Measurements from ENCODE around the gene GNPTG.

The GNPTG gene

GRCh38 chr16:1348441-1348840, 3.3 kb upstream of the GNPTG start:
- no peak overlapping the region for H3K4me3 ChIP-seq (ENCODE audit: low read depth, low read length)
- TF ChIP-seq, protein P1, sequence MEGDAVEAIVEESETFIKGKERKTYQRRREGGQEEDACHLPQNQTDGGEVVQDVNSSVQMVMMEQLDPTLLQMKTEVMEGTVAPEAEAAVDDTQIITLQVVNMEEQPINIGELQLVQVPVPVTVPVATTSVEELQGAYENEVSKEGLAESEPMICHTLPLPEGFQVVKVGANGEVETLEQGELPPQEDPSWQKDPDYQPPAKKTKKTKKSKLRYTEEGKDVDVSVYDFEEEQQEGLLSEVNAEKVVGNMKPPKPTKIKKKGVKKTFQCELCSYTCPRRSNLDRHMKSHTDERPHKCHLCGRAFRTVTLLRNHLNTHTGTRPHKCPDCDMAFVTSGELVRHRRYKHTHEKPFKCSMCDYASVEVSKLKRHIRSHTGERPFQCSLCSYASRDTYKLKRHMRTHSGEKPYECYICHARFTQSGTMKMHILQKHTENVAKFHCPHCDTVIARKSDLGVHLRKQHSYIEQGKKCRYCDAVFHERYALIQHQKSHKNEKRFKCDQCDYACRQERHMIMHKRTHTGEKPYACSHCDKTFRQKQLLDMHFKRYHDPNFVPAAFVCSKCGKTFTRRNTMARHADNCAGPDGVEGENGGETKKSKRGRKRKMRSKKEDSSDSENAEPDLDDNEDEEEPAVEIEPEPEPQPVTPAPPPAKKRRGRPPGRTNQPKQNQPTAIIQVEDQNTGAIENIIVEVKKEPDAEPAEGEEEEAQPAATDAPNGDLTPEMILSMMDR (IDR thresholded peaks at IDR 0.05; ENCODE audit: insufficient read depth, low read depth, low read length, missing control alignments): no peak
- DNase-seq (ENCODE audit: low read depth): no peak

DNA sequence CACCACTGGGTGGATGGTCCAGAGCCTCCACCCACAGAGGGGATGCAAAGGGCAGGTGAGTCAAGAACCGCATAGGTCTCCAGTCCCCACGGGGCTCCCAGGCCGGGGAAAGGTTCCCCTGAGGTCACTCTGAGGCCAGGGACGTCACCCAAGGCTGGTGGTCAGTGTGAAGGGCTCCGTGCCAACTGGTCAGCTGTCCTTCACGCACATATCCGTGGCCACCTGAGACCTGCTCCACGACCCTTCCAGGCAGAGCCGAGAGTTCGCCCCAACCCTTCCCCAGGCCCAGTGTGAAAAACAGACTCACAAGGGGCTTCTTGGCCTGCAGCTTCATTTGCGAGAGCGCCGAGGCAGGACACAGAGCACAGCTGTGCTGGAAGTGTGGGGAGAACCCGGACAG, 2.8 kb upstream of the GNPTG start:
- no peak overlapping the region for H3K4me3 ChIP-seq (ENCODE audit: low read depth, low read length)
- DNase-seq (ENCODE audit: low read depth): no peak
- TF ChIP-seq, protein P1 (IDR thresholded peaks at IDR 0.05; ENCODE audit: insufficient read depth, low read depth, low read length, missing control alignments): no peak

GRCh38 chr16:1349351-1349750, 2.4 kb upstream of the GNPTG start:
- DNase-seq (ENCODE audit: low read depth): no peak
- TF ChIP-seq, protein P1 (IDR thresholded peaks at IDR 0.05; ENCODE audit: insufficient read depth, low read depth, low read length, missing control alignments): no peak
- no peak overlapping the region for H3K4me3 ChIP-seq (ENCODE audit: low read depth, low read length)

- H3K4me3 ChIP-seq (ENCODE audit: low read depth, low read length): no peak overlapping the region
- TF ChIP-seq, protein P1 (IDR thresholded peaks at IDR 0.05; ENCODE audit: insufficient read depth, low read depth, low read length, missing control alignments): no peak
- no peak for DNase-seq (ENCODE audit: low read depth)
Measured at GRCh38 chr16:1349951-1350350, 1.8 kb upstream of the GNPTG start.

DNA sequence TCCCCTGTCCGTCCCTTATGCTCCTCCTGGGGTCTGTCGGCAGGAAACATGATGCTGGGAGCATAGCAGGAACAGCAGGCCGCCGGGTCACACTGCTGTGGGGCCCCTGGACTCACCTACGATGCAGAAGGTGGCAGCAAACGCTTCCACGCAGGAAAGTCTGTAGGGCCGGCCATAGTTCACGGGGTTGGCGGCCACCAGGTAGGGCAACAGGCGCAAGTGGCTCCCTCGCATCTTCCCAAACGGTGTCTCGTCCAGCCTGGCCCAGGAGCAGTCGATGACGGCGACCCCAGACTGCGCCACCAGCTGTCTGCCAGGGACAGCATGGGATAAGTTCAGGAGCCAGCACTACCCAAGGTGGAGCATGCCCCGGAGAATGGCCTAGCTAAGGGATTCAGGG, 1.0 kb upstream of the GNPTG start:
- DNase-seq (ENCODE audit: low read depth): no peak
- TF ChIP-seq, protein P1 (IDR thresholded peaks at IDR 0.05; ENCODE audit: insufficient read depth, low read depth, low read length, missing control alignments): no peak
- peak overlapping the region; percentile 66 for H3K4me3 ChIP-seq (ENCODE audit: low read depth, low read length)

- peak overlapping the region; percentile 66 for H3K4me3 ChIP-seq (ENCODE audit: low read depth, low read length)
- TF ChIP-seq, protein P1 (IDR thresholded peaks at IDR 0.05; ENCODE audit: insufficient read depth, low read depth, low read length, missing control alignments): no peak
- no peak for DNase-seq (ENCODE audit: low read depth)
Measured at GRCh38 chr16:1351215-1351581, 533 bp upstream of the GNPTG start.

DNA sequence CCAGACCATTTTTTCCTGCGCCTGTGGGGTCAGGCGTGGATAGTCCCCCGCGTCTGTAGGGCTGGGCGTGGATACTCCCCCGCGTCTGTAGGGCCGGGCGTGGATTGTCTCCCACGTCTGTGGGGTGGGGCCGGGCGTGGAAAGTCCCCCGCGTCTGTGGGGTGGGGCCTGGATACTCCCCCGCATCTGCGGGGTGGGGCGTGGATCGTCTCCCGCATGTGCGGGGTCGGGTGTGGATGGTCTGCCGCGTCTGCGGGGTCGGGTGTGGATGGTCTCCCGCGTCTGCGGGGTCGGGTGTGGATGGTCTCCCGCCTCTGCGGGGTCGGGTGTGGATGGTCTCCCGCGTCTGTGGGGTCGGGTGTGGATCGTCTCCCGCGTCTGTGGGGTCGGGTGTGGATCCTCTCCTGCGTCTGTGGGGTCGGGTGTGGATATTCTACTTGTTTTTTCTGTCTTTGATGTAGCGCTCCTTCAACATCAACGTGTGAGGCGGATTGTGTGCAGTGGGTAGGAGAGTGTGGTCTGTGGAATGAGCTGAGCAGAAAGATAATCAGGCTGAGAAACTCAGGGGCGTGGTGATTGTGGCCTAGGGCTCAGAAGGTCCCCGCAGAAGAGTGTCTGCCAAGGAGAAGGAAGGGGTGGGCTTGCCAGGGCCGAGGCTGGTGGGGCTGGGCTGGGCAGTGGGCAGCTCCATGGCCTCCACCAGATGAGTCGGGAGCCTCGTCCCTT, 3.2 kb downstream of the GNPTG start:
- no peak for DNase-seq (ENCODE audit: low read depth)
- no peak overlapping the region for H3K4me3 ChIP-seq (ENCODE audit: low read depth, low read length)
- TF ChIP-seq, protein P1 (IDR thresholded peaks at IDR 0.05; ENCODE audit: insufficient read depth, low read depth, low read length, missing control alignments): no peak
